NCI-H82 treated with DMSO at 0.1 percent for 48 hours (cell line): ENCODE measurements around the gene JCHAIN.
"Not testable (repeated sequence)": the region's sequence is repeated elsewhere in the genome, so short reads cannot be mapped to it uniquely, and the experiment has no call there.

ENCODE experiments used
- DNase-seq: peaks from one replicate; lab custom pipeline; 2025; ENCODE audit not compliant: unreplicated experiment; lab: John Stamatoyannopoulos, UW

The JCHAIN gene

GRCh38 chr4:70666369-70666768 lies at the start of gene JCHAIN:
TSS of gene JCHAIN (minus strand) at chr4:70666508. CDS start at chr4:70666490, 18 bp downstream.
- no peak for DNase-seq

- DNase-seq: no peak
Measured at GRCh38 chr4:70715097-70715496, 48.8 kb upstream of the JCHAIN start.

- DNase-seq: no peak
Measured at GRCh38 chr4:70714079-70714887, 48.0 kb upstream of the JCHAIN start.

GRCh38 chr4:70713453-70714078 lies 47.3 kb upstream of the JCHAIN start:
- no peak for DNase-seq

GRCh38 chr4:70712604-70713452 lies 46.5 kb upstream of the JCHAIN start:
- no peak for DNase-seq

- no peak for DNase-seq
Measured at GRCh38 chr4:70712150-70712549, 45.8 kb upstream of the JCHAIN start.

GRCh38 chr4:70711599-70711998 lies 45.3 kb upstream of the JCHAIN start:
- DNase-seq: no peak

- no peak for DNase-seq
Measured at GRCh38 chr4:70709611-70710205, 43.4 kb upstream of the JCHAIN start.

GRCh38 chr4:70706516-70706915 lies 40.2 kb upstream of the JCHAIN start:
- no peak for DNase-seq

- DNase-seq: no peak
Measured at GRCh38 chr4:70706044-70706461, 39.7 kb upstream of the JCHAIN start.

- DNase-seq: no peak
Measured at GRCh38 chr4:70705183-70706043, 39.1 kb upstream of the JCHAIN start.

GRCh38 chr4:70704931-70705182 lies 38.5 kb upstream of the JCHAIN start:
- no peak for DNase-seq

- peak; percentile 54 for DNase-seq
Measured at GRCh38 chr4:70704215-70704930, 38.1 kb upstream of the JCHAIN start.

- DNase-seq: peak; percentile 3
Measured at GRCh38 chr4:70703619-70704214, 37.4 kb upstream of the JCHAIN start.

GRCh38 chr4:70702592-70702991 lies 36.3 kb upstream of the JCHAIN start:
- DNase-seq: not testable (repeated sequence)

- DNase-seq: no peak
Measured at GRCh38 chr4:70701271-70701670, 35.0 kb upstream of the JCHAIN start.

- DNase-seq: no peak
Measured at GRCh38 chr4:70700712-70701111, 34.4 kb upstream of the JCHAIN start.

- DNase-seq: not testable (repeated sequence)
Measured at GRCh38 chr4:70698435-70698834, 32.1 kb upstream of the JCHAIN start.

- DNase-seq: not testable (repeated sequence)
Measured at GRCh38 chr4:70694633-70695032, 28.3 kb upstream of the JCHAIN start.
